Epithelial cell of esophagus (primary cell): ENCODE measurements around the gene AUTS2.
"Not testable (repeated sequence)": the region's sequence is repeated elsewhere in the genome, so short reads cannot be mapped to it uniquely, and the experiment has no call there.

Experiments
- DNase-seq: peaks from one replicate; pipeline ENCODE4 v3.0.0; 2010; ENCODE audit warnings: low read depth
- H3K4me3 ChIP-seq: 2 replicates; pipeline ENCODE4 v1.5.1; 2011; ENCODE audit warnings: mild to moderate bottlenecking, low read length, control low read depth
- TF ChIP-seq, protein P1 (sequence below): IDR thresholded peaks from 2 replicates; pipeline ENCODE4 v1.5.1; 2011; ENCODE audit warnings: low read depth, mild to moderate bottlenecking, low read length, control low read depth, inconsistent platforms; ENCODE audit not compliant: insufficient read depth; ENCODE audit errors: missing control alignments

Gene AUTS2

DNA sequence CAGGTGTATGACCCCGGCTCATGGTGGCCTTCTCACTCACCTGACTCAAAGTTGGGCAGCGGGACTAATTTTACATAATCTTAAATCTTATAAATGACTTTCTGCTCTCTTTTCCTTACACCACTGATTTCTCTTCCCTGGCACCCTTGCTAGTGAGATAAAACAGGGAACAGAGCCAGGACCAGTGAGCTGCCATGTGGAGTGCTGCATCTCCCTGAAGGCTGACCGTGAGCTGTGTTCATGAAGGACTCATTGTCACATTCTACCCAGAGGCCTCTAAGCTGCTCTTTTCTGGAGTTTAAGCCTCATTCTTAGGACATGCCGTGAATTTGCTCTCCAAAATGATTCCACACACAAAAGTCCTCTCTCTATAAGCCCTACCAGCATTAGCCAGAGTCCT is 762.3 kb downstream of the AUTS2 start:
- no peak overlapping the region for H3K4me3 ChIP-seq
- TF ChIP-seq, protein P1, sequence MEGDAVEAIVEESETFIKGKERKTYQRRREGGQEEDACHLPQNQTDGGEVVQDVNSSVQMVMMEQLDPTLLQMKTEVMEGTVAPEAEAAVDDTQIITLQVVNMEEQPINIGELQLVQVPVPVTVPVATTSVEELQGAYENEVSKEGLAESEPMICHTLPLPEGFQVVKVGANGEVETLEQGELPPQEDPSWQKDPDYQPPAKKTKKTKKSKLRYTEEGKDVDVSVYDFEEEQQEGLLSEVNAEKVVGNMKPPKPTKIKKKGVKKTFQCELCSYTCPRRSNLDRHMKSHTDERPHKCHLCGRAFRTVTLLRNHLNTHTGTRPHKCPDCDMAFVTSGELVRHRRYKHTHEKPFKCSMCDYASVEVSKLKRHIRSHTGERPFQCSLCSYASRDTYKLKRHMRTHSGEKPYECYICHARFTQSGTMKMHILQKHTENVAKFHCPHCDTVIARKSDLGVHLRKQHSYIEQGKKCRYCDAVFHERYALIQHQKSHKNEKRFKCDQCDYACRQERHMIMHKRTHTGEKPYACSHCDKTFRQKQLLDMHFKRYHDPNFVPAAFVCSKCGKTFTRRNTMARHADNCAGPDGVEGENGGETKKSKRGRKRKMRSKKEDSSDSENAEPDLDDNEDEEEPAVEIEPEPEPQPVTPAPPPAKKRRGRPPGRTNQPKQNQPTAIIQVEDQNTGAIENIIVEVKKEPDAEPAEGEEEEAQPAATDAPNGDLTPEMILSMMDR: no peak
- DNase-seq: no peak

DNA sequence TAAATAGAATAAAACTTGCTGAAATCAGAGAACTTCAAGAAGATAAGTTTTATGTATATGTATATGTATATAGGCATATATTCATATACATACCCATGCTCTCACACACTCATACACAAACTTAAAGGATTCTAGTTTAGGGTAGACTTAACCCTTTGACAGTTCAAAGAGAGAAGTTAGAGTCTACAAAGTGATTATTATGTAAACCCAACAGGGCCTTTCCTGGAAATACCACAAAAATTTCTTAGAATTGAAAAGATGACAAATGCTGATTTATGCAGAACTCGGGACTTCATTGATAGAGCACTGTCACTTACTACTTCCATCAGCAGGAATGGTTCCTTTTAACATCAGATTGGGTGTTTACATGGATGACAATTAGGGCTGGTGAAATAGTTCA is 763.5 kb downstream of the AUTS2 start:
- H3K4me3 ChIP-seq: no peak overlapping the region
- no peak for DNase-seq
- TF ChIP-seq, protein P1: no peak

DNA sequence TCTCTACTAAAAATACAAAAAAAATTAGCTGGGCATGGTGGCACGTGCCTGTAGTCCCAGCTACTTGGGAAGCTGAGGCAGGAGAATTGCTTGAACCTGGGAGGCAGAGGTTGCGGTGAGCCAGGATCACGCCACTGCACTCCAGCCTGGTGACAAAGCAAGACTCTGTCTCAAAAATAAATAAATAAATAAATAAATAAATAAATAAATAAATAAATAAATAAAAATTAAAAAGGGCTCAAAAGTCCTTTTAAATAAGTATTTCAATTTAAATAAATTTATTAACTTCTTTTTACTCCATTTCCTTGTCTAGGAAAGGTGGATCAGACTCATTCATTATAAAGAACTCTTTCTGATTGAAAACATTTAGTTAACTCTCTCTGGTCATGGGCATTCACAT is 766.1 kb downstream of the AUTS2 start:
- not testable (repeated sequence) for H3K4me3 ChIP-seq, DNase-seq

DNA sequence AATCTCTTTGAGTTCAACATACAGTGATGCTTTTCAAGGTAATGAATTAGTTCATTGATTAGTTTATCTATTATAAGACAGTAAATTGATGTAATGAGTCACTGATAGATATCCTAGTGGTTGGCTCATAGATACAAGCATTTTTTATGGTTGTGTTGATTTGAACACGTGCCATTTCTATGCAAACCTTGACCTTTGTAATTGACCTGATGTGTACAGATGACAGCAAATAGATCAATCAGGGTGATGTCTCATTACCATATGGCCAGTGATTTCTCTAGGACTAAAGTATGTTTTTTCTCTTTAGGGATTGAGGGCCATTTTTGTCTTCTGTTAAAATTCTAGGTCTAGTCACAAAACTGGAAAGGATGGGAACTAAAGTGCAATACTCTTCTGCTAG is 773.4 kb downstream of the AUTS2 start:
- H3K4me3 ChIP-seq: no peak overlapping the region
- TF ChIP-seq, protein P1: no peak
- DNase-seq: no peak

DNA sequence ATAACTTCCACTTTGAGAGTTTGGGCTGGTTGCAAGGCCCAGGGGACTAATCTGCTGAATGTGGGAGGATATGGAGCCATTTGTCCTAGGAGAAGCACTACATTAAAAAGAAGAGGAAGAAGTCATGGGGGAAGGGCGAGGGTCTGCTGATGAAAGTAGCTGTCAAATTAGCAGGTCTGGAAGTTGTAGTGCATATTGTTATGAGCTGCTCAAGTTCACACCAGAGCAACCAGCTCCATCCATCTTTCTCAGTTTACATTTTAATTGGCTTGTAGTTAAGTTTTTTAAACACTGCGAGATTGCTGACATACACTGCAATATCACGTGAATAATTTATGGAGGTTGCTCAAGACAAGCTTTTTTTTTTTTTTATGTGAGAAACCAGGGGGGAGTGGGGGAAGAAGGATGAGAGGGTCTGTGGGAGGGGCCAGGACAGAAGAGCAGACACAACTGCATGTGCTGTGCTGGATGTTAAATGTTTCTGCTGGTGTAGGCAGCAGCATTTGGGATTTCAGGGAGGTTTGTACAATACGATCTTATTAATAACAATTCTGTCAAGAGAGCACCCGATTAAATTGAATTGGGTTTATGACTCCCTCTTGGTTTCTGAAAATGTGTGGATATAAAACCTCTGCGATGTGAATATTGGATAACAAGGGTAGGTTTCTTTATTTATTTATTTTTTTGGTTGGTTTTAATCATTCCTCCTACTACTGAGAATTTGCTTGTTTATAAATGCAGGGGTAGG is 774.7 kb downstream of the AUTS2 start:
- H3K4me3 ChIP-seq: no peak overlapping the region
- no peak for DNase-seq
- TF ChIP-seq, protein P1: no peak

DNA sequence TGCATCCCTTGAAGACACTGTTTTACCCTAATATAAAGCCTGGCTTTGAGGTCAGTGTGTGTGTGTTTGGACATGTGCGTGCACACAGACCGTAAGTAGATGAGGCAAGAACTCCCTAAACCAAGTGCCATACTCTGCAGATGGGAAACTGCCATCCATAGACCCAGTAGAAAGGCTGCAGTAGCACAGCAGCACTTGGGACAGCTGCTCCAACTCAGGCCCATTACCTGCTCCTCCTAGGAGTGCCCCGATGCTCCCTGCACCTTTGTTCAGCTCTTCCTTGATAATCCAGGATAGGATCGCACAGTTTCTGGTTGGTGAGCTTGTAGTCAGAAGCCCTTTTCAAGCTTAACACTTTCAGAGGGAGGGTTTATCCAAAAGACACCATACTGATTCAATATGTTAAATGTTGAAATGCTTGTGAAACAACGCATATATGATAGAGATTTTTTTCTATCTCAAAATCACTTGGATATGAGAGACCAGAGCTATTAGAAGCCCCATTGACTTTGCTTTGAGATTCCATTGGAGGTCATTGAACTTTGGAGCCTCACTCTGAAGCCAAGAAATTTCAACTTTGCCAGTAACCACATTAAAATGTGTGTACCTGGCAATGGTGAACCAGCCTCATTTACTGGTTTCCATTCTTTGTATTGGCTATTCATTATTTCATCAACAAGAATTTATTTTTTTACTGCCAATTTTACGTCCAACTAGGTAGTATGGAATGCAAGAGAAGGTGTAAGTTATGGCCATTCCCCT is 776.7 kb downstream of the AUTS2 start:
- TF ChIP-seq, protein P1: no peak
- no peak overlapping the region for H3K4me3 ChIP-seq
- DNase-seq: no peak

DNA sequence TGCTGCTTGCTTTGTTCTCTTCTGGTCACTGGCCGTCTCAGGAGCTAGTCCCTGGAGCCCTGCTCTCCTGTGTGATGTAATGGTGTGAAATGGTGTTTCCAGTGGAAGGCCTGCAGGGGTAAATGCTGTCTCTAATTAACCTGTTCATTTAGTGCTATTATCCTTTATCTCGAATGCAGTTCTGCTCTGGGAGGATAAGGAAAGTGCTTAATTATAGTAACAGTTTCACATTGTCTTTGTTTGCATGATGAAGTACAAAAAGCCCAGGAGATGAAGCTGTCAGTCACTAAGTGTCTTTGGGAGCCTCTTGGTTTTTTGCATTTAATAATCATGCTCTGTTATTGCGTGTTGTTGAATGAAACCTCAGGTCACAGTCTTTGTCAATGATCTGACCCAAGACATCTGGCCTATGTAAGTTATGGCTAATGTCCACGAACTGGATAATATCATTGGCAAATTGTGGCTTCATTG is 778.3 kb downstream of the AUTS2 start:
- TF ChIP-seq, protein P1: no peak
- no peak for DNase-seq
- no peak overlapping the region for H3K4me3 ChIP-seq
